HTR-8/SVneo (cell line): ENCODE measurements around the gene SLC7A1.

ENCODE experiments used
- DNase-seq: peaks from one replicate; pipeline ENCODE4 v3.0.0; 2011; ENCODE audit warnings: low spot score, mixed read lengths; ENCODE audit not compliant: insufficient read length
- FAIRE-seq: peaks from 2 replicates; lab custom pipeline; 2011; peaks lifted over from hg19 to GRCh38; lab: Jason Lieb, UNC

The SLC7A1 gene

GRCh38 chr13:29514720-29515310, 80.7 kb downstream of the SLC7A1 start:
- DNase-seq (no peak), FAIRE-seq (no peak)

GRCh38 chr13:29513981-29514719, 81.3 kb downstream of the SLC7A1 start:
- FAIRE-seq: no peak

GRCh38 chr13:29513002-29513980, 82.2 kb downstream of the SLC7A1 start:
- no peak for DNase-seq
- no peak for FAIRE-seq

More at GRCh38 chr13:29513981-29514719, 81.3 kb downstream of the SLC7A1 start:
- no peak for DNase-seq

GRCh38 chr13:29511980-29512379, 83.5 kb downstream of the SLC7A1 start:
- DNase-seq: no peak
- FAIRE-seq: no peak

GRCh38 chr13:29511106-29511796, 84.2 kb downstream of the SLC7A1 start:
- FAIRE-seq: no peak
- no peak for DNase-seq

GRCh38 chr13:29510651-29511084, 84.8 kb downstream of the SLC7A1 start:
- DNase-seq (no peak), FAIRE-seq (no peak)

GRCh38 chr13:29509999-29510589, 85.4 kb downstream of the SLC7A1 start:
- DNase-seq (no peak), FAIRE-seq (no peak)

- FAIRE-seq: no peak
- no peak for DNase-seq
These were observed 86.6 kb downstream of the SLC7A1 start for GRCh38 chr13:29508876-29509252.

- FAIRE-seq: peak; percentile 72
- DNase-seq: peak; percentile 76
These were observed 87.2 kb downstream of the SLC7A1 start for GRCh38 chr13:29508130-29508875.

GRCh38 chr13:29507356-29507755, 88.1 kb downstream of the SLC7A1 start:
- DNase-seq: no peak
- no peak for FAIRE-seq

- DNase-seq (no peak), FAIRE-seq (no peak)
These were observed 89.5 kb downstream of the SLC7A1 start for GRCh38 chr13:29505950-29506349.

- FAIRE-seq: no peak
- DNase-seq: no peak
These were observed 90.0 kb downstream of the SLC7A1 start for GRCh38 chr13:29505511-29505910.

- no peak for DNase-seq
- FAIRE-seq: no peak
These were observed 90.8 kb downstream of the SLC7A1 start for GRCh38 chr13:29504691-29505090.

GRCh38 chr13:29503041-29503837, 92.2 kb downstream of the SLC7A1 start:
- FAIRE-seq (no peak), DNase-seq (no peak)

GRCh38 chr13:29502391-29503008, 93.0 kb downstream of the SLC7A1 start:
- DNase-seq: no peak
- FAIRE-seq: no peak

- FAIRE-seq (no peak), DNase-seq (no peak)
These were observed 93.8 kb downstream of the SLC7A1 start for GRCh38 chr13:29501674-29502073.

- FAIRE-seq (no peak), DNase-seq (no peak)
These were observed 95.1 kb downstream of the SLC7A1 start for GRCh38 chr13:29500386-29500785.
